IgD-negative memory B cell (primary cell): ENCODE measurements around the gene PIGP. TPM values are rescaled to one million over a fixed set of nuclear protein-coding genes. Genes with fewer than 3 reads are reported as not detected.
"Not testable (repeated sequence)": the region's sequence is repeated elsewhere in the genome, so short reads cannot be mapped to it uniquely, and the experiment has no call there.

Experiments used
- H3K27ac Mint-ChIP-seq, 3 donors: one replicate each; pipeline ENCODE4 v1.8.0; 2020 to 2022; ENCODE audit warnings: mild to moderate bottlenecking in 3 of 3, mixed read lengths in 3 of 3, moderate library complexity in 1 of 3
- H3K27me3 Mint-ChIP-seq: one replicate; pipeline ENCODE4 v1.8.0; 2021; ENCODE audit warnings: mixed read lengths
- H3K36me3 Mint-ChIP-seq: one replicate; pipeline ENCODE4 v1.8.0; 2020; ENCODE audit warnings: mild to moderate bottlenecking, mixed read lengths
- H3K4me1 Mint-ChIP-seq, 3 donors: one replicate each; pipeline ENCODE4 v1.8.0; 2020 to 2022; ENCODE audit warnings: mixed read lengths in 3 of 3, mild to moderate bottlenecking in 1 of 3
- H3K4me3 Mint-ChIP-seq, 4 donors: one replicate each; pipeline ENCODE4 v1.8.0; 2020 to 2022; ENCODE audit warnings: mild to moderate bottlenecking in 4 of 4, mixed read lengths in 4 of 4, moderate library complexity in 3 of 4
- H3K9me3 Mint-ChIP-seq, 3 donors: one replicate each; pipeline ENCODE4 v1.8.0; 2020 to 2021; ENCODE audit warnings: mixed read lengths in 3 of 3, mild to moderate bottlenecking in 1 of 3
- polyA plus RNA-seq: library from polyadenylated mRNA; unstranded; fragments of 300-500 nt; fragmentation: Illumina TruSeq; gene quantifications from one replicate; pipeline ENCODE4 v1.2.3, GENCODE V29; 2021

Gene PIGP
- polyA plus RNA-seq, 1 donor from 2014 or later: 29.8 TPM

DNA sequence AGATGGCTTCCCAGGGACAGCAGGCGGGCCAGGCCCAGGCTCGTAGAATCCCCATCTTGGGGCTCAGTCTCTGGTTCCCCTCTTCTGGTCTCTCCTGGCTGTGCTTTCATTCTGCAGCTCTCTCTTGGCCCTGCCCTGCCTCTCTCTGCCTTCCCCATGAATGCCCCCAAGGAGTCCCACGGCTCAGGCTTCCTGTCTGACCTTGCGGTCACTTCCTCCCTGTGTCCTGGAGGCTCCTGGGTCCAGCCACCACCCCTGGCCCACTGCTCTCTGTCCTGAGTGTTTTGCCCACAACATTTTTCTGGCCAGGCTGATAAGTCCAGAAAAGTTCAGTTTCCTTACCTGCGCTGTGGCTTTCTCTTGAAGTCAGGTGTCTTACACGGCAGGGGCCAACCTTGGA lies 29.1 kb downstream of the PIGP start:
- no peak overlapping the region for H3K4me3 Mint-ChIP-seq
- H3K4me1 Mint-ChIP-seq: peaks cover 4 to 10% (median 5%) of the 10 kb centered on the region in 3 donors
- H3K9me3 Mint-ChIP-seq: no peaks in the 10 kb centered on the region
- peaks cover 2% of the 10 kb centered on the region for H3K27me3 Mint-ChIP-seq
- no peak overlapping the region for H3K27ac Mint-ChIP-seq
- H3K36me3 Mint-ChIP-seq: no peaks in the 10 kb centered on the region

DNA sequence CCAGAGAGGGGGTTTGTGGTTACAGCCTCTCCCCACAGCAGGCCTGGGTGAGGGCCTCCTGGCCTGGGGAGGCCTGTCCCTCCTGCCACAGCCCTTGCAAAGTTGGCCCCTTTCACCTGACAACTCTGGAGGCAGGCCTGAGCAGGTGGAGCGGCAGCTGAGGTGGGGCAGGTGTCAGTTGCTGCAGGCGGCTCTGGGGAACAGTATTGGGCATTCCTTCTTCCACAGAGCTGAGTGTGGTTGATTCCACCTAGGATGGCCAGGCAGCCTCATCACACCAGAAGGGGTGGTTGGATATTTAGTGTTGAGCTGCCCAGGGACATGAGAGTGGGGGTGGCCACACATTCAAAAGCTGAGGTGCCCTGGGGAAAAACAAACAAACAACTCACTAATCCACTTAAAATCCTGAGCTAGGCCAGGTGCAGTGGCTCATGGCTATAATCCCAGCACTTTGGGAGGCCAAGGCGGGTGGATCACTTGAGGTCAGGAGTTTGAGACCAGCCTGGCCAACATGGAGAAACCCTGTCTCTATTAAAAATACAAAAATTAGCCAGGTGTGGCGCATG lies 31.1 kb downstream of the PIGP start:
- no peak overlapping the region for H3K4me3 Mint-ChIP-seq
- no peaks in the 10 kb centered on the region for H3K9me3 Mint-ChIP-seq
- H3K27me3 Mint-ChIP-seq: no peaks in the 10 kb centered on the region
- no peaks in the 10 kb centered on the region for H3K36me3 Mint-ChIP-seq
- H3K4me1 Mint-ChIP-seq: peaks cover 4 to 10% (median 5%) of the 10 kb centered on the region in 3 donors
- H3K27ac Mint-ChIP-seq: no peak overlapping the region

DNA sequence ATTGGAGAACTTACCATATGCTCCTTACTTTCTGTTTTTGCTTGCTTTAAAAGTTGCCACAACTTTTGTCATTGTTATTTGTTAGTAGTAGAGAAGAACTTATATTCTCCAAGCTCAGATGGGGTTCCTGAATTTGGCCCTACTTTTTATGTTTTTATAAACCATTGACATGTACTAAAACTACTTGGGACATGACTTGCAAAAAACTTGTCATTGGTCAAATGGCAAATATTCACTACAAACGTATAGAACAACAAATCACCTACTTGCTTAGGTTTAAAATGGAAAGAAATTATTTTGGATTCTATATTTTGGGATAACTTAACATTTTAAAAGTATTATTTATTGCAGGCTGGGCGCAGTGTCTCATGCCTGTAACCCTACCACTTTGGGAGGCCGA lies 32.7 kb downstream of the PIGP start:
- Mint-ChIP-seq H3K36me3 (no peaks in the 10 kb centered on the region), H3K27ac (no peak overlapping the region), H3K4me3 (no peak overlapping the region), H3K27me3 (peaks cover 3% of the 10 kb centered on the region), H3K4me1 (peaks cover 2 to 5% (median 2%) of the 10 kb centered on the region in 3 donors), H3K9me3 (no peaks in the 10 kb centered on the region)

DNA sequence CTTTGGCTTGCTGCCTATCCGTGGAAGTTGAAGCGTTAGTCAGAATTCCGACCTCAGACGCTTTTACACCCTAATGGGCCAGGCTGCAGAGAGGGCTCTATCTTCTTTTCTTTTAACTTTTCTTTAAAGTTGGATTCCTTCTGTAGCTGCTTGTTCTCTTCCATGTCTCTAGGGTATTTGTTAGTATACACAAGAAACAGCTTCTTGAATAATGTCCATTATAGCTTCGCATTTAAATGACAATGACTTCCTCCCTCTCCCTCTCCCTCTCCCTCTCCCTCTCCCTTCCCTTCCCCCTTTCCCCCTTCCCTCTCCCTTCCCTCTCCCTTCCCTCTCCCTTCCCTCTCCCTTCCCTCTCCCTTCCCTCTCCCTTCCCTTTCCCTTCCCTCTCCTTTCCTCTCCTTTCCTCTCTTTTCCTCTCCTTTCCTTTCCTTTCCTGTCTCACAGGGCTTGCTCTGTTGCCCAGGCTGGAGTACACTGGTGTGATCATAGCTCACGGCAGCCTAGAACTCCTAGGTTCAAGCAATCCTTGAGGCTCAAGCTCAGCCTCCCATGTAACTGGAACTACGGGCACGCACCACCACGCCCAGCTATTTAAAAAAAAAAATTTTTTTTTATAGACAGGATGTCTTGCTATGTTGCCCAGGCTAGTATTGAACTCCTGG lies 33.3 kb downstream of the PIGP start:
- Mint-ChIP-seq H3K36me3 (no peaks in the 10 kb centered on the region), H3K27me3 (peaks cover 3% of the 10 kb centered on the region), H3K4me3 (no peak overlapping the region), H3K4me1 (no peaks in the 10 kb centered on the region), H3K27ac (no peak overlapping the region), H3K9me3 (no peaks in the 10 kb centered on the region)

DNA sequence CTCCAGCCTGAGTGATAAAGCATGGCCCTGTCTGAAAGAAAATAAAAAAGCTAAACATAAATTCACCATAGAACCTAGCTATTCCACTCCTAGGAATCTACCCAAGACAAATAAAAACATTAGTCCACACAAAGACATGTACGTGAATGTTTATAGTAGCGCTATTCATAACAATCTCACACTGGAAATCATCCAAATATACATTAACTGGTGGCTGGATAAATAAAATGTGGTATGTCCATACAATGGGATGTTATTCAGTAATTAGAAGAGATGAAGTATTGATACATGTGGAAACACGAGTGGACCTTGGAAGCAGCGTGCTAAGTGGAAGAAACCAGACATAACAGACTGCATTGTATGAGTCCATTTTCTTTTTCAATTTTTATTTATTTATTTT lies 36.7 kb downstream of the PIGP start:
- Mint-ChIP-seq H3K27me3 (peaks cover 9% of the 10 kb centered on the region), H3K36me3 (no peaks in the 10 kb centered on the region), H3K27ac (no peak overlapping the region), H3K4me3 (no peak overlapping the region), H3K9me3 (no peaks in the 10 kb centered on the region), H3K4me1 (peaks cover 0 to 2% (median 0%) of the 10 kb centered on the region in 3 donors)

DNA sequence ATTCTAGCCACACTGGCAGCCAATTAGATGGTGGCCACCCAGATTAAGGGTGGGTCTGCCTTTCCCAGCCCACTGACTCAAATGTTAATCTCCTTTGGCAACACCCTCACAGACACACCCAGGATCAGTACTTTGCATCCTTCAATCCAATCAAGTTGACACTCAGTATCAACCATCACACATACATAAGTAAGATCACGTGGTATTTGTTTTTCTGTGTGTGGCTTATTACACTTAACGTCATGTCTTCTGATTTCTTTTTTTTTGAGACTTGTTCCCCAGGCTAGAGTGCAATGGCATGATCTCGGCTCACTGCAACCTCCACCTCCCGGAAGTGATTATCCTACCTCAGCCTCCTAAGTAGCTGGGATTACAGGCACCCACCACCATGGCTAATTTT lies 38.5 kb downstream of the PIGP start:
- H3K27ac Mint-ChIP-seq, H3K9me3 Mint-ChIP-seq, H3K4me1 Mint-ChIP-seq, H3K4me3 Mint-ChIP-seq, H3K27me3 Mint-ChIP-seq, H3K36me3 Mint-ChIP-seq: not testable (repeated sequence)

DNA sequence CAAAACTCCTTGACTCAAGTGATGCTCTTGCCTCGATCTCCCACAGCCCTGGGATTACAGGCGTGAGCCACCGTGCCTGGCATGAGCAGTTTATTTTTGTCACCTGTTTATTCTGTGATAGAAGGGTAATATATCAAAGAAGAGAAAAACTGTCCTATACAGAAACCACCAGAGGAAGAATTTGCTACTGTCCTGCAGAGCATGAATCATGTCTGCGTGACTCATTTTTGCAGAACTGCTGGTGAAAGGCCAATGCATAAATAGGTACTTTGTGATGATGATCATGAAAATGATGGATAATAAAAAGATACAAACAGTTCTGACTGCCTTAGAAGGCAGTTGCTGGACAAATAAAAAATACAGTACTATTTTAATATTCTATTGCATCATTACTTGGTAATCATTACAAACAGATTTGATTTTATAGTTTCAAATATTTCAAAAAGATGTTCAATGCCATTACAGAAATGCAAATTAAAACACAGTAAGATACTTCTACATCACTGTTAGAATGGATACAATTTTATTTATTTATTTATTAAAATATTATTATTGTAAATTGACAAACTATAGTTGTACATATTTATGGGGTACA lies 39.9 kb downstream of the PIGP start:
- peaks cover 0 to 2% (median 0%) of the 10 kb centered on the region in 3 donors for H3K4me1 Mint-ChIP-seq
- no peak overlapping the region for H3K27ac Mint-ChIP-seq
- no peaks in the 10 kb centered on the region for H3K9me3 Mint-ChIP-seq
- H3K4me3 Mint-ChIP-seq: no peak overlapping the region
- no peaks in the 10 kb centered on the region for H3K36me3 Mint-ChIP-seq
- H3K27me3 Mint-ChIP-seq: peaks cover 9% of the 10 kb centered on the region

DNA sequence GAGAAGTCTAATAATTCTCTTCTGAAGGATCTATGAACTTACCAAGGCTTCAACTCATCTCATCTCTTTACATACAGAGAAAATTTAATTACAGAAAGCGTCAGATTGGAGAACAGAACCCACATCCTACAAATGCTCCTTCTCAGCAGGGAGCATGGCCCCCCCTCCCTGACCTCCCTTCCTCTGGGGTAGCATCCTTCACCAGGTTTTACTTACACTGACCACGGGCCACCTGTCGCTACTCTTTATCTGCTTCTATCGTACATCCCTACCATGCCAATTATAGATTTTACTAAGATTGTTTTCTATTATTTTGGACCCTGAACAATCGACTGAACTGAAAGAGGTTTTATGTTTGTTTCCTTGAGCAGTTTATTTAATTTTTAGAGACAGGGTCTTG lies 40.6 kb downstream of the PIGP start:
- Mint-ChIP-seq H3K9me3 (no peaks in the 10 kb centered on the region), H3K27ac (no peak overlapping the region), H3K36me3 (no peaks in the 10 kb centered on the region), H3K27me3 (peaks cover 9% of the 10 kb centered on the region), H3K4me1 (peaks cover 0 to 2% (median 0%) of the 10 kb centered on the region in 3 donors), H3K4me3 (no peak overlapping the region)

DNA sequence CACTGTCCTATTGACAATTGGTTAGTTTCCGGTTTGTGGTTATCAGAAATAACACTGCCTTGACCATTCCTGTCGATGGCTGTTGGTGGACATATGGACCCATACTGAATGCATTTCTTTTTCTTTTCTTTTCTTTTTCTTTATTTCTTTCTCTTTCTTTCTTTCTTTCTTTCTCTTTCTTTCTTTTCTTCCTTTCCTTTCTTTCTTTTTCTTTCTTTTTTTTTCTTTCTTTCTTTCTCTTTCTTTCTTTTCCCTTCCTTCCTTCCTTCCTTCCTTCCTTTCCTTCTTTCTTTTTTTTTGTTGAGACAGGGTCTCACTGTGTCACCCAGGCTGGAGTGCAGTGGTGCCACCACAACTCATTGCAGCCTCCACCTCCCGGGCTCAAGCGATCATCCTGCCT lies 42.0 kb downstream of the PIGP start:
- no peaks in the 10 kb centered on the region for H3K9me3 Mint-ChIP-seq
- H3K27me3 Mint-ChIP-seq: peaks cover 6% of the 10 kb centered on the region
- H3K36me3 Mint-ChIP-seq: no peaks in the 10 kb centered on the region
- H3K4me3 Mint-ChIP-seq: no peak overlapping the region
- peaks cover 0 to 2% (median 0%) of the 10 kb centered on the region in 3 donors for H3K4me1 Mint-ChIP-seq
- H3K27ac Mint-ChIP-seq: no peak overlapping the region

DNA sequence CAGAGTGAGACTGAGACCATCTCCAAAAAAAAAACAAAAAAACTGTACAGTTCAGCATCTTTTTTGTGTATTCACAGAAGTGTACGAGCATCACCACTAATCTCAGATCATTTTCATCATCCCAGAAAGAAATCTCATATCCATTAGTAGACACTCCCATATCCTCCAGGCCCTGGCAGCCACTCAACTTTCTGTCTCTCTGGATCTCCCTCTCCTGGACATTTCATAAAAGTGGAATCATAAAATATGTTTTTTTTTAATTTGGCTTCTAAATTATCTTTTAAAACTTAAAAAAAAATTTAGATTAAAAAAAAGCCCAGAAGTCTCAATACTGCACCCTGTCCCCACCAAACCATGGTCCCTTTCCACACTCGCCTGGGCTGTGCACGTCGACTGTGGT lies 44.3 kb downstream of the PIGP start:
- H3K27ac Mint-ChIP-seq: no peak overlapping the region
- peaks cover 6% of the 10 kb centered on the region for H3K27me3 Mint-ChIP-seq
- no peak overlapping the region for H3K4me3 Mint-ChIP-seq
- H3K9me3 Mint-ChIP-seq: no peaks in the 10 kb centered on the region
- peaks cover 0 to 2% (median 0%) of the 10 kb centered on the region in 3 donors for H3K4me1 Mint-ChIP-seq
- H3K36me3 Mint-ChIP-seq: no peaks in the 10 kb centered on the region

DNA sequence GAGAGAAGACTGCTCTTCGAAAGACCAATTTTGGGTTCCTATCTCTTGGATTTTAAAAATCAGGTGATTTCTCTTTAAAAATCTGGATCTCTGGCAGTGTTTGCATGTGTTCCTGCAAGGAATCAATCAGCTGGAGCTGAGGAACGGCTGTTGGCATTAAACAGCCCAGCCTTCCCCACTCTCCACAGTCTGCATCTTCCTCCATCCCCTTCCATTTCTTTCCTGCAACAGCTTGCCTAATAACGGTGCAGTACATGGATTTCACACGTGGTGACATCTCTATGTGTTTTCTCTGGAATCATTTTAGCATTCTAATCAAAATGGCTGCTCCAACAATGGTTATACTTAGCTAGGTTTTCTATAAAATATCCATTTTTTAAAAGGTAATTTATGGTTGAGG lies 46.4 kb downstream of the PIGP start:
- Mint-ChIP-seq H3K4me3 (peak overlapping the region in 1 of 4 donors; percentile 10), H3K9me3 (no peaks in the 10 kb centered on the region)

DNA sequence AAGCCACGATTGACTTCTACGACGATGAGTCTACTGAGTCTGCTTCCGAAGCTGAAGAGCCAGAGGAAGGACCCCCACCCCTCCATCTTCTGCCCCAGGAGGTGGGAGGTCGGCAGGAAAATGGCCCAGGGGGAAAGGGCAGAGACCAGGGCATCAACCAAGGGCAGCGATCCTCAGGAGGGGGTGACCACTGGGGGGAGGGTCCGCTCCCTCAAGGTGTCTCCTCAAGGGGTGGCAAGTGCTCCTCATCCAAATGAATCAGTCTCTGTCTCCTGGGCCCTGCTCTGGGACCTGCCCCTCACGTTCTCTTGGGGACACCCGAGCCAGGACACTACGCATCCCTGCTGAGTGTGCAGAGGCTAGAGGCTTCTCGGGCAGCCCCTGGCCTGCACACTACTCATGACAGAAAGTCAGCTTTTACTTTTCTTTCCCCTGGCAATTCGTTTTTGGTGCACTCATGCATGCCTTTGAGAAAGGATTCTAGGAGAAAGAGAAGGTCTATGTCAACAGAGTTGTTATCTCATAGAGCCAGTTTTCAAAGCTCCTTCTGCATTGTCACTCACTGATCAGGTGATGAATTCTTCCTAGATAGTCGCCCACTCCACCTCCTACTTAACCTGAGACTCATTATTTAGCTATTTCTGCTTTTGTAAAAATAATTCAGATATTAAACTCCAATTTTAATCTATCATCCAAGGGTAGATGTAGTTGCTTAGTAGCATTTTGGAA lies 54.8 kb downstream of the PIGP start:
- Mint-ChIP-seq H3K4me1 (peaks cover 0 to 5% (median 0%) of the 10 kb centered on the region in 3 donors), H3K36me3 (peaks cover 2% of the 10 kb centered on the region), H3K27me3 (peaks cover 4% of the 10 kb centered on the region), H3K4me3 (no peak overlapping the region), H3K9me3 (no peaks in the 10 kb centered on the region), H3K27ac (no peak overlapping the region)

More for the DNA sequence above, 46.4 kb downstream of the PIGP start:
- Mint-ChIP-seq H3K4me1 (no peaks in the 10 kb centered on the region), H3K36me3 (peaks cover 2% of the 10 kb centered on the region), H3K27me3 (no peaks in the 10 kb centered on the region), H3K27ac (no peak overlapping the region)

Other genes with a start within 250 kb of the PIGP start
- 10.7 TPM for gene HLCS, start 106.4 kb downstream of the PIGP start, polyA plus RNA-seq
- gene RIPPLY3, start 66.4 kb downstream of the PIGP start, polyA plus RNA-seq: not detected
- gene TTC3, start 183 bp upstream of the PIGP start, polyA plus RNA-seq: 82.7 TPM
- gene VPS26C, start 194.3 kb upstream of the PIGP start, polyA plus RNA-seq: 64.8 TPM